Measurements from ENCODE around the gene PDIA6.

The PDIA6 gene

DNA sequence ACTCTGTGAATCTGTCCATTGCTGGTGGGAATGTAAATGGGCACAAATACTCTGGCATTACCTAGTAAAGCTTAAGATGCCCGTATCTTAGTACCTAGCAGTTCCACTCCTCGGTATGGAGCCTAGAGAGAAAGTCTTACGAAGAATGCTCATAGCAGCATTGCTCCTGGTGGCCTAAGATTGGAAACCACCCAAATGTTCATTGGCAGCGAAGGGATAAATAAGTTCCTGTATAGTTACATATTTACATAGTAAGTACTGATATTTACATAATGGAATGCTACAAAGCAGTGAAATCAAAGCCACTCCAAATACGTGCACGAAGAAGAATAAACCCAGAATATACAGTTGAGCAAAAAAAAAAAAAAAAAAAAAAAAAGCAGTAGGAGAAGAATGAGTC, 46.7 kb upstream of the PDIA6 start:
- DNase-seq: no peak
- H3K27ac ChIP-seq: no peak overlapping the region
- in situ Hi-C loops (cut with HindIII; ENCODE audit: low pct_ligation_motif_present, low sequenced_read_pairs): no loop called here
- no peaks in the 10 kb centered on the region for H3K27me3 ChIP-seq (replicated peaks)
- no peak for TF ChIP-seq CTCF (IDR thresholded peaks at IDR 0.05; ENCODE audit: low read depth, low read length, missing control alignments)
- no peak overlapping the region for H3K4me3 ChIP-seq (ENCODE audit: low read depth, low read length)
- no peaks in the 10 kb centered on the region for H3K36me3 ChIP-seq (replicated peaks)

DNA sequence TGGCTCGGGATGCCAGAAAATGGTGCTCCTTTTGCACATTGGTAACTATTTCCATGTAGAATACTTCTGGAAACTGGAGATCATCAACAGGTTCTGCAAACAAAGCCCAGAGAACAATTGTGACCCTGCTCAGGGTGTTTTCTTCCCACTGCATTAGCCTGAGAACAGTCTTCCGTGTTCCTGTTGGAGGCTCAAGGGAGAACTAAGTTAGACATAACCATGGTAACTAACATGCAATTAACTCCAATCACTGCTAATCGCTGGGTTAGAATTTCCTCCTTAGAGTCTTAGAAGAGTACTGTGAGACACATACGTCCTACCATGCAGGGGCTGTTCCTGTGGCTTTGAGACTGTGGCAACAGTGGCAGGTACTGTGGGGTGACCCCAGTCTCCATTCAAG, 36.0 kb upstream of the PDIA6 start:
- Histone ChIP-seq H3K36me3 (replicated peaks) (no peaks in the 10 kb centered on the region), H3K27ac (no peak overlapping the region), H3K27me3 (replicated peaks) (peaks cover 2% of the 10 kb centered on the region), H3K4me3 (ENCODE audit: low read depth, low read length) (no peak overlapping the region)
- no peak for TF ChIP-seq CTCF (IDR thresholded peaks at IDR 0.05; ENCODE audit: low read depth, low read length, missing control alignments)
- in situ Hi-C loops (cut with HindIII; ENCODE audit: low pct_ligation_motif_present, low sequenced_read_pairs): no loop called here
- DNase-seq: no peak

DNA sequence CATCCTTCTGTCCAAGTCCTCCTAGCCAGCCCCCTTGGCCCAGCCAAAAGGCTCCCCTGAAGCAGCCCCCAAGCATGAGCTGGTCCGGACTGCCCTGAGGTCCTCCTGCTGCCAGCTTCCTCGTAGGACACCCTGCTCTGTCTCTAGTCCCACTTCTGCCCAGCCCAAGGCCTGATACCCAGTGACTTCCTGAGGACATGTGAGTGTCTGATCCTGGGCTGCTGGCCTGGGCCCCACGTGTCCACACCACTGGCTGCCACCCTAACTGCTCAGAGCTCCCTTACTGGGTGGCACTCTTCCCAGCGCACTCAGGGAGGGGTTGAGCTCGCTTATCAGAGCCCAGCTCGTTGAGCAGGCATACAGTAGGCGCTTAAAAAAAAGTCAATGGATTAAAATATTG, 34.4 kb upstream of the PDIA6 start:
- Histone ChIP-seq H3K27me3 (replicated peaks) (peaks cover 2% of the 10 kb centered on the region), H3K36me3 (replicated peaks) (no peaks in the 10 kb centered on the region), H3K4me3 (ENCODE audit: low read depth, low read length) (no peak overlapping the region), H3K27ac (no peak overlapping the region)
- no peak for TF ChIP-seq CTCF (IDR thresholded peaks at IDR 0.05; ENCODE audit: low read depth, low read length, missing control alignments)
- in situ Hi-C loops (cut with HindIII; ENCODE audit: low pct_ligation_motif_present, low sequenced_read_pairs): no loop called here
- DNase-seq: no peak

DNA sequence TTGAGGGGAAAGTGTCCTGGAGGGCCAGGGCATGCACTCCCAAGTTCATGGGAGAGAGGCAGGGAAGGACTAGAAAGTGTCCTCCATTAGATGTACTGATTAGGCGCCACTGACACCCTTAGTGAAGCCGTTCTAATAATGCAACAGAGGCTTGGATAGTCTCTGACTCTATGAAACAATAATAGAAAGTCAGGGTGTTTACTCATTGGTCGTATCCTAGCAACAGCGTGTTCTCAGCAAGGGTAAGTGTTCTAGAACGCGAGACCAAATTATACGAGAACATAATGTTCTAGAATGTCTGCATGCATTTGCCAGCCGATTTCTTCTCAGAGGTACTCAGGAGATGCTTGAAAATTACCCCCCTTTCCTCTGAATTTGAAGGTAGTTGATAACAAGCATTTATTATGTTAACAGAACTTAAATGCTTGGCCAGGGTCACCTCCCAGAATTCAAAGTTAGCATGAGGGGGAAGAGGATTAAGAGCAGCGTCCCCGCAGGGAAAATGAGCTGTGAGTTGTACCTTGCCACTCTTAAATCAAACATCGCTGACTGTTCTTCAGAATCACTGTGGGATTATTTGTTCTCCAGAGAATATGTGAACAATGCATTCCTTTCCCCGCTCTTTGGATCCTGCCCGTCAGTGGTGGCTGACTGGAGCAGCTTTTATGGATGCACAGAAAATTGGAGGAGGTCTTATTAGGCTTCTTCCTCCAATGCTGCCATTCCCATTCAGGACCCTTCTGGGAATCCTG, 33.7 kb upstream of the PDIA6 start:
- Histone ChIP-seq H3K4me3 (ENCODE audit: low read depth, low read length) (no peak overlapping the region), H3K36me3 (replicated peaks) (no peaks in the 10 kb centered on the region), H3K27ac (no peak overlapping the region), H3K27me3 (replicated peaks) (peaks cover 2% of the 10 kb centered on the region)
- no peak for DNase-seq
- no peak for TF ChIP-seq CTCF (IDR thresholded peaks at IDR 0.05; ENCODE audit: low read depth, low read length, missing control alignments)
- in situ Hi-C loops (cut with HindIII; ENCODE audit: low pct_ligation_motif_present, low sequenced_read_pairs): no loop called here

DNA sequence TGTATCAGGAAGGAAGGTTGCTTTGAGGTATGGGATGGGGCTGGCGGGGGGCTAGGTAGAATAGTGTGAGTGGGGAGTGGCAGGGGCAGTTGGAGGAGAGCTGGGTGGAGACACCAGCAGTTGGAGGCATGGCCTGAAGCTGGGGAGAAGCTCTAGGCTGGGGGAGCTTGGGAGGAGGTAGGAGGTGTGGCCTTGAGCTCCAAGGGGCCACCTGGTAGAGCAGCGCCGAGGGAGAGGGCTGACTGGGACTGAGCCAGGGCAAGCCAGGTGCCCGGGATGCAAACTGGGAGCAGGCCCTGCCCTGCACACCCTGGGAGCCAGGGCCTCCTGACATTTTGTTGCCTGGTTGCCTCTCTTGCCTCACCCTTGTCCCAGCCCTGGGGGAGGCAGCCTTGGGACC, 33.1 kb upstream of the PDIA6 start:
- Histone ChIP-seq H3K36me3 (replicated peaks) (no peaks in the 10 kb centered on the region), H3K27me3 (replicated peaks) (peaks cover 2% of the 10 kb centered on the region), H3K27ac (no peak overlapping the region), H3K4me3 (ENCODE audit: low read depth, low read length) (no peak overlapping the region)
- DNase-seq: no peak
- in situ Hi-C loops (cut with HindIII; ENCODE audit: low pct_ligation_motif_present, low sequenced_read_pairs): no loop called here
- TF ChIP-seq CTCF (IDR thresholded peaks at IDR 0.05; ENCODE audit: low read depth, low read length, missing control alignments): no peak

DNA sequence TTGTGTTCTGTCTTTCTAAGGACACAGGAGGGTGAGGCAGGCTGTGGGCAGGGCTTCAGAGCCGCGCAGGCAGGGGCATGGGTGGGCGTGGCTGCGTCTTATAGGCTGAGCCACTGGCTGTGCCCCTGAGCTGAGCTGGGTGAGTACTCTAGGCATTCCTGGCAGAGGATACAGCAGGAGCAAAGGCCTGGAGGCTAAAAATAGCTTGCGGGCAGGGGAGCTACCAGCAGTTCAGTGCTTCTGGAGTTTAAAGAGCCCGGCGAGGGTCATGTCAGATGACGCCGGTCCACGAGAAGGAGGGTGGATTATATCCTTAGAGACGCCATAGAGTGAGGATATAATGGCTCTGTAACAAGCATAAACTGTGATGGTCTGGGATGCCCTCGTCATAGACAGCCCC, 31.5 kb upstream of the PDIA6 start:
- no peak for TF ChIP-seq CTCF (IDR thresholded peaks at IDR 0.05; ENCODE audit: low read depth, low read length, missing control alignments)

More for the DNA sequence above, 31.5 kb upstream of the PDIA6 start:
- DNase-seq: peak; percentile 12
- no peak overlapping the region for H3K27ac ChIP-seq
- no peaks in the 10 kb centered on the region for H3K36me3 ChIP-seq (replicated peaks)
- in situ Hi-C loops (cut with HindIII; ENCODE audit: low pct_ligation_motif_present, low sequenced_read_pairs): no loop called here
- H3K4me3 ChIP-seq (ENCODE audit: low read depth, low read length): no peak overlapping the region
- peaks cover 2% of the 10 kb centered on the region for H3K27me3 ChIP-seq (replicated peaks)
